ENCODE results near the gene GRB2. TPM values are rescaled to one million over a fixed set of nuclear protein-coding genes. Genes with fewer than 3 reads are reported as not detected.

Gene GRB2
- polyA plus RNA-seq, 2 of the 4 experiments (the other 2 are of a cell fraction): 91.4 to 91.9 TPM

DNA sequence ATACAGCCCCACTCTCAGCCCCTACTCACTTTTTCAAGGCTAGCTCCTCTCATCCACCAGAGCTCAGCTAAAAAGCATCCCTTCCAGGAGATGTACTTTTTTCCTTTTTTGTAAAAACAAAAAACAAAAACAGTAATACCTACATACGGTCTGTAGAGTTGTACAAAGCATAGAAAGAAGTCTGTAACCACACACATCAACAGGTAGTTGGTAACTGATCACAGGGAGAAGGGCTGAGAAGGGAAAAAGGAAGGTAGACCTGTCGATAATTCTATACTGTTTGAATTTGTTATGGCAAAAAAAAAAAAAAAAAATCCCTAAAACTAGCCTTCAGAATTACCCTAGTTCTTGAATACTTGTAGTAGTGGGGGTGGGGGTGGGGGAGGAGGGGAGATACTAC, 117.1 kb downstream of the GRB2 start:
- no peak for FAIRE-seq
- CTCF ChIA-PET: interaction anchor here (1.1 to 2.6 kb wide), 8 partner anchors 9 to 227 kb away, joined by 4 to 33 read pairs (median 6); partner anchors contain the start of gene MIF4GD
- Histone ChIP-seq H3K27ac (peak overlapping the region; percentile 75 to 90), H3K4me1 (peaks cover 12% of the 10 kb centered on the region), H3K9me3 (no peaks in the 10 kb centered on the region), H3K4me3 (peak overlapping the region; percentile 72), H3K4me2 (peak overlapping the region; percentile 93)
- WGBS (ENCODE audit: missing lambda C conversion rate): 24% methylated on average over 2 of the region's 2 CpGs
- no peak for TF ChIP-seq JUNB (IDR thresholded peaks at IDR 0.05)
- TF ChIP-seq POLR2A (IDR thresholded peaks at IDR 0.05; ENCODE audit: low read length): no peak
- TF ChIP-seq, protein P1, sequence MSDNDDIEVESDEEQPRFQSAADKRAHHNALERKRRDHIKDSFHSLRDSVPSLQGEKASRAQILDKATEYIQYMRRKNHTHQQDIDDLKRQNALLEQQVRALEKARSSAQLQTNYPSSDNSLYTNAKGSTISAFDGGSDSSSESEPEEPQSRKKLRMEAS (IDR thresholded peaks at IDR 0.05): no peak
- no peak for TF ChIP-seq JUN (IDR thresholded peaks at IDR 0.05)
- no peak for TF ChIP-seq ZFP36 (IDR thresholded peaks at IDR 0.05; ENCODE audit: borderline replicate concordance, partially characterized antibody)
- TF ChIP-seq FOSB (CRISPR knock-in tag; IDR thresholded peaks at IDR 0.05): no peak
- TF ChIP-seq BHLHE40 (IDR thresholded peaks at IDR 0.05; ENCODE audit: low read depth, low read length): no peak
- TF ChIP-seq POLR2AphosphoS2 (conservative IDR thresholded peaks at IDR 0.05; ENCODE audit: low read length): no peak
- TF ChIP-seq MAFK (IDR thresholded peaks at IDR 0.05; ENCODE audit: partially characterized antibody): no peak
- no peak for TF ChIP-seq SREBF2 (IDR thresholded peaks at IDR 0.05)
- no peak for TF ChIP-seq FOXS1 (CRISPR knock-in tag; IDR thresholded peaks at IDR 0.05)
- TF ChIP-seq TP53 (CRISPR knock-in tag; IDR thresholded peaks at IDR 0.05): no peak
- TF ChIP-seq, protein P2, sequence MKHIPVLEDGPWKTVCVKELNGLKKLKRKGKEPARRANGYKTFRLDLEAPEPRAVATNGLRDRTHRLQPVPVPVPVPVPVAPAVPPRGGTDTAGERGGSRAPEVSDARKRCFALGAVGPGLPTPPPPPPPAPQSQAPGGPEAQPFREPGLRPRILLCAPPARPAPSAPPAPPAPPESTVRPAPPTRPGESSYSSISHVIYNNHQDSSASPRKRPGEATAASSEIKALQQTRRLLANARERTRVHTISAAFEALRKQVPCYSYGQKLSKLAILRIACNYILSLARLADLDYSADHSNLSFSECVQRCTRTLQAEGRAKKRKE (CRISPR knock-in tag; IDR thresholded peaks at IDR 0.05; ENCODE audit: low read depth): no peak
- TF ChIP-seq CBX8 (IDR thresholded peaks at IDR 0.05): no peak
- POLR2A ChIA-PET: interaction anchor here (1.3 to 2.7 kb wide), 6 partner anchors 10 to 276 kb away, joined by 3 to 81 read pairs (median 10); partner anchors contain the start of genes MIF4GD and MRPL58
- no peak for DNase-seq (ENCODE audit: low read depth in 1 of 2, low spot score in 1 of 2)
- no peak for ATAC-seq

DNA sequence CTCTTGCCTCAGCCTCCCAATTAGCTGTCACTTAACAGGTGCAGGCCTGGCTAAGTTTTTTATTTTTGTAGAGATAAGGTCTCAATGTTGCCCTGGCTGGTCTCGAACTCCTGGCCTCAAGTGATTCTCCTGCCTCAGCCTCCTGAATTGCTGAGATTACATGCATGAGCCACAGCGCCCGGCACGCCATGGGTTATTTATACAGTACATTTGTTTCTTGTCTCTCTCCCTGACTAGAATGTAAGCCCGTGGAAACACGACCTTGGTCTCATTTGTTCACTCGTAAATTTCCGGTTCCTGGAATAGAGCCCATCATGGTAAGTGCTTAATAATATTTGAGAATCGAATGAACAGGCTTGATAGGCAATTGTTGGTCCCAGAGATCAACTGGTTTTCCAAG, 118.3 kb downstream of the GRB2 start:
- Histone ChIP-seq H3K27ac (no peak overlapping the region), H3K4me1 (peaks cover 12% of the 10 kb centered on the region), H3K9me3 (no peaks in the 10 kb centered on the region), H3K4me3 (no peak overlapping the region), H3K4me2 (no peak overlapping the region)
- FAIRE-seq (no peak), ATAC-seq (no peak), DNase-seq (ENCODE audit: low read depth in 1 of 2, low spot score in 1 of 2) (no peak)
- WGBS (ENCODE audit: missing lambda C conversion rate): 90% methylated on average over 9 of the region's 9 CpGs
- CTCF ChIA-PET: interaction anchor here (1.0 to 10.1 kb wide), 4 partner anchors 9 to 125 kb away, joined by 3 to 110 read pairs (median 5); partner anchors contain the start of gene MIF4GD
- POLR2A ChIA-PET: no interaction called here
- no peak for TF ChIP-seq FOSB (CRISPR knock-in tag; IDR thresholded peaks at IDR 0.05)
- TF ChIP-seq SREBF2 (IDR thresholded peaks at IDR 0.05): no peak
- TF ChIP-seq, protein P3, sequence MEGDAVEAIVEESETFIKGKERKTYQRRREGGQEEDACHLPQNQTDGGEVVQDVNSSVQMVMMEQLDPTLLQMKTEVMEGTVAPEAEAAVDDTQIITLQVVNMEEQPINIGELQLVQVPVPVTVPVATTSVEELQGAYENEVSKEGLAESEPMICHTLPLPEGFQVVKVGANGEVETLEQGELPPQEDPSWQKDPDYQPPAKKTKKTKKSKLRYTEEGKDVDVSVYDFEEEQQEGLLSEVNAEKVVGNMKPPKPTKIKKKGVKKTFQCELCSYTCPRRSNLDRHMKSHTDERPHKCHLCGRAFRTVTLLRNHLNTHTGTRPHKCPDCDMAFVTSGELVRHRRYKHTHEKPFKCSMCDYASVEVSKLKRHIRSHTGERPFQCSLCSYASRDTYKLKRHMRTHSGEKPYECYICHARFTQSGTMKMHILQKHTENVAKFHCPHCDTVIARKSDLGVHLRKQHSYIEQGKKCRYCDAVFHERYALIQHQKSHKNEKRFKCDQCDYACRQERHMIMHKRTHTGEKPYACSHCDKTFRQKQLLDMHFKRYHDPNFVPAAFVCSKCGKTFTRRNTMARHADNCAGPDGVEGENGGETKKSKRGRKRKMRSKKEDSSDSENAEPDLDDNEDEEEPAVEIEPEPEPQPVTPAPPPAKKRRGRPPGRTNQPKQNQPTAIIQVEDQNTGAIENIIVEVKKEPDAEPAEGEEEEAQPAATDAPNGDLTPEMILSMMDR (IDR thresholded peaks at IDR 0.05): no peak
- no peak for TF ChIP-seq TFCP2L1 (CRISPR knock-in tag; IDR thresholded peaks at IDR 0.05)
- TF ChIP-seq ZNF302 (CRISPR knock-in tag; IDR thresholded peaks at IDR 0.05): no peak
- TF ChIP-seq NFE2L2 (conservative IDR thresholded peaks at IDR 0.05; ENCODE audit: low read length): no peak
- TF ChIP-seq FOSL2 (IDR thresholded peaks at IDR 0.05): no peak
- TF ChIP-seq FOSL2 (CRISPR knock-in tag; IDR thresholded peaks at IDR 0.05): no peak
- no peak for TF ChIP-seq SMC3 (IDR thresholded peaks at IDR 0.05)
- TF ChIP-seq CHD4 (IDR thresholded peaks at IDR 0.05; ENCODE audit: borderline replicate concordance): no peak
- TF ChIP-seq RCOR1 (IDR thresholded peaks at IDR 0.05; ENCODE audit: low read depth, low read length): no peak
- TF ChIP-seq JUNB (IDR thresholded peaks at IDR 0.05): no peak
- TF ChIP-seq, protein P4, sequence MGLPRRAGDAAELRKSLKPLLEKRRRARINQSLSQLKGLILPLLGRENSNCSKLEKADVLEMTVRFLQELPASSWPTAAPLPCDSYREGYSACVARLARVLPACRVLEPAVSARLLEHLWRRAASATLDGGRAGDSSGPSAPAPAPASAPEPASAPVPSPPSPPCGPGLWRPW (IDR thresholded peaks at IDR 0.05): no peak
- no peak for TF ChIP-seq EP300 (IDR thresholded peaks at IDR 0.05)
- TF ChIP-seq TP53 (CRISPR knock-in tag; IDR thresholded peaks at IDR 0.05): no peak
- TF ChIP-seq, protein P5, sequence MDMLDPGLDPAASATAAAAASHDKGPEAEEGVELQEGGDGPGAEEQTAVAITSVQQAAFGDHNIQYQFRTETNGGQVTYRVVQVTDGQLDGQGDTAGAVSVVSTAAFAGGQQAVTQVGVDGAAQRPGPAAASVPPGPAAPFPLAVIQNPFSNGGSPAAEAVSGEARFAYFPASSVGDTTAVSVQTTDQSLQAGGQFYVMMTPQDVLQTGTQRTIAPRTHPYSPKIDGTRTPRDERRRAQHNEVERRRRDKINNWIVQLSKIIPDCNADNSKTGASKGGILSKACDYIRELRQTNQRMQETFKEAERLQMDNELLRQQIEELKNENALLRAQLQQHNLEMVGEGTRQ (IDR thresholded peaks at IDR 0.05): no peak
- no peak for TF ChIP-seq PHF8 (IDR thresholded peaks at IDR 0.05; ENCODE audit: borderline replicate concordance, low read depth)
- no peak for TF ChIP-seq POLR2AphosphoS2 (conservative IDR thresholded peaks at IDR 0.05; ENCODE audit: low read length)
